ENCODE data around the gene ARRDC2.

ARRDC2 gene

DNA sequence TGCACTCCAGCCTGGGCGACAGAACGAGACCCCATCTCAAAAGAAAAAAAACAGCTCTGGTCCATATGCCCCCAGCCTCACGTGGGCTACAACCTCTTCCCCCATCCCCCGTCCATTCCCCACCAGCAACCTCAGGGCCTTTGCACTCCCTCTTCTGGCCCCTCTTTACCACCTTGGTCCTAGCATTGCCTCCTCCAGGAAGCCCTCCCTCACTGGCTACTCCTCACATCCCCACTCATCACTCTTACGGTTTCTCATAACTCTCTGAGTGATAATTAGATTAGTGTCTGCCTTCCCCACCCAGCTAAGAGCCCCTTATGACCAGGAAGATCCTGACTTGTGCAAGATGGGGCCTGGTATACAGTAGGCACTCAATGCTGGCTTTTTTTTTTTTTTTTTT is 48.0 kb downstream of the ARRDC2 start:
- in situ Hi-C loops (cut with HindIII; ENCODE audit: low sequenced_read_pairs), result loop anchor here (5.0 kb wide), 1 partner anchor 54 kb away; no protein-coding TSS in a partner anchor

- in situ Hi-C loops (cut with HindIII; ENCODE audit: low sequenced_read_pairs), result loop anchor here (5.0 kb wide), 1 partner anchor 55 kb away; no protein-coding TSS in a partner anchor
Observed at GRCh38 chr19:18057557-18057956, 49.6 kb downstream of the ARRDC2 start.

GRCh38 chr19:18058208-18059009 is 50.4 kb downstream of the ARRDC2 start:
- in situ Hi-C loops (cut with HindIII; ENCODE audit: low sequenced_read_pairs), result loop anchor here (5.0 kb wide), 1 partner anchor 56 kb away; no protein-coding TSS in a partner anchor

GRCh38 chr19:18059297-18059696 is 51.3 kb downstream of the ARRDC2 start:
- in situ Hi-C loops (cut with HindIII; ENCODE audit: low sequenced_read_pairs), result loop anchor here (5.0 kb wide), 1 partner anchor 57 kb away; no protein-coding TSS in a partner anchor

GRCh38 chr19:18059902-18060301 is 51.9 kb downstream of the ARRDC2 start:
- in situ Hi-C loops (cut with HindIII; ENCODE audit: low sequenced_read_pairs), result loop anchor here (5.0 kb wide), 1 partner anchor 58 kb away; no protein-coding TSS in a partner anchor

DNA sequence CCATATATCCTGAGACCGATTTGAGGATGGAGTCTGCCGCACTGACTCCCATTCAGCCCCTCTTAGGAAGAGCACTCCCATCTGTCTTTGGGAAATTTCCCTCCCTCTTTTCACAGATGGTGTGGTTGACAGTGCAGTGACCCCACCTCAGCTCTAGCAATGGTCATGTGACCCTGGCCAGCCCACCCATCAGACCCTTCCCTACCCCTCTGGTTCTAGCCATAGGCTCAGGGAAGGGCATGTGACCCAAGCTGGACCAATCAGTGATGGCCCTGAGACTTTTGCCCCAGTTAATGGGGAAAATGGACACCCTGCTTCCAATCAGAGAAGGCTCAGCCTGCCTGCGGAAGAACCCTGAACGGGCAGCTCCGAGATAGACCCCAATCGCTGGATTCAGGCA is 52.5 kb downstream of the ARRDC2 start:
- in situ Hi-C loops (cut with HindIII; ENCODE audit: low sequenced_read_pairs), result no loop called here

- in situ Hi-C loops (cut with HindIII; ENCODE audit: low sequenced_read_pairs), result no loop called here
Observed at GRCh38 chr19:18062028-18062427, 54.1 kb downstream of the ARRDC2 start.

DNA sequence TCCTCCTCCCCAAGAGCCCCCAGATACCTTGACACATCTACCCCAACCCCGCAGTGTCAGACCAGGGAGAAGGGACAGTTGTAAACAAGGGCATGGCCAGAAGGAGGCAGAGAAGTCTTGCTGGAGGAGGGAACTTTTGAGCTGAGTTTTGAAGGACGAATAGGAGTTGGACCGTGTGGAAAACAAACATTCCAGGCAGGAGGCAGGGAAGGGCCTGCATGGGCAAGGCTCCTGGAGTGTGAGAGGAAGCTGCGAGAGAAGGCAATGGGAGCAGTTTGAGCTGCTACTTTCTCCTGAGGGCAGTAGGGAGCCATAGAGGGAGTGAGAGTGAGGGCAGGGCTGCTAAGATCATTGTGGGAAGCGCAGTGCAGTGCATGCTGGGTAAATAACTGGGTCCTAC is 55.5 kb downstream of the ARRDC2 start:
- in situ Hi-C loops (cut with HindIII; ENCODE audit: low sequenced_read_pairs), result no loop called here

All from endothelial cell of hepatic sinusoid (primary cell).